ENCODE results near the gene ROR1.

ROR1 gene

DNA sequence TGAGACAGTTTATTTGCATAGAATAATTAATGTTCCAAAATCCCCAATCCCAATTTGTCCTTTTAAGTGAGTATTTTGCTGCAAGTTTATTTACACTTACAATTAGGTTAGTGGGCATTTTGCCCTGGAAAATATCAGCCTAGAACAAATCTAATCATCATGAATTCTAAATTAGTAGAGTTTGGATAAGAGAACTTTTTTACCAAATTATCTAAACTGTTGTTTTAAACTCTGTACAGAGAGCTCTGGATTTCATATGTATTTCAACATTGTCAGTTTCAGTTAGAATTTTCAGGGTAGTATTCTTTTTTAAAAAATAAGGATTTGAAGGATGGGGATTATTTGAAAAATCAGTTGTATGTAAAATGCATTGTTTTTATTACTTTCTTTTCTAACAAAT lies 401.8 kb downstream of the ROR1 start:
- peaks cover 12 to 39% of the 10 kb centered on the region in 2 experiments for H3K4me1 ChIP-seq (ENCODE audit: control insufficient read depth in 1 of 2, insufficient read depth in 1 of 2, low read depth in 1 of 2, low read length in 1 of 2)
- H3K36me3 ChIP-seq: no peaks in the 10 kb centered on the region
- H3K9me3 ChIP-seq: no peaks in the 10 kb centered on the region
- H3K27me3 ChIP-seq: no peaks in the 10 kb centered on the region
- H3K4me3 ChIP-seq (ENCODE audit: low read depth in 1 of 2, low read length in 1 of 2): no peak overlapping the region
- no peak overlapping the region for H3K27ac ChIP-seq
- TF ChIP-seq, protein P1, sequence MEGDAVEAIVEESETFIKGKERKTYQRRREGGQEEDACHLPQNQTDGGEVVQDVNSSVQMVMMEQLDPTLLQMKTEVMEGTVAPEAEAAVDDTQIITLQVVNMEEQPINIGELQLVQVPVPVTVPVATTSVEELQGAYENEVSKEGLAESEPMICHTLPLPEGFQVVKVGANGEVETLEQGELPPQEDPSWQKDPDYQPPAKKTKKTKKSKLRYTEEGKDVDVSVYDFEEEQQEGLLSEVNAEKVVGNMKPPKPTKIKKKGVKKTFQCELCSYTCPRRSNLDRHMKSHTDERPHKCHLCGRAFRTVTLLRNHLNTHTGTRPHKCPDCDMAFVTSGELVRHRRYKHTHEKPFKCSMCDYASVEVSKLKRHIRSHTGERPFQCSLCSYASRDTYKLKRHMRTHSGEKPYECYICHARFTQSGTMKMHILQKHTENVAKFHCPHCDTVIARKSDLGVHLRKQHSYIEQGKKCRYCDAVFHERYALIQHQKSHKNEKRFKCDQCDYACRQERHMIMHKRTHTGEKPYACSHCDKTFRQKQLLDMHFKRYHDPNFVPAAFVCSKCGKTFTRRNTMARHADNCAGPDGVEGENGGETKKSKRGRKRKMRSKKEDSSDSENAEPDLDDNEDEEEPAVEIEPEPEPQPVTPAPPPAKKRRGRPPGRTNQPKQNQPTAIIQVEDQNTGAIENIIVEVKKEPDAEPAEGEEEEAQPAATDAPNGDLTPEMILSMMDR (IDR thresholded peaks at IDR 0.05): no peak

DNA sequence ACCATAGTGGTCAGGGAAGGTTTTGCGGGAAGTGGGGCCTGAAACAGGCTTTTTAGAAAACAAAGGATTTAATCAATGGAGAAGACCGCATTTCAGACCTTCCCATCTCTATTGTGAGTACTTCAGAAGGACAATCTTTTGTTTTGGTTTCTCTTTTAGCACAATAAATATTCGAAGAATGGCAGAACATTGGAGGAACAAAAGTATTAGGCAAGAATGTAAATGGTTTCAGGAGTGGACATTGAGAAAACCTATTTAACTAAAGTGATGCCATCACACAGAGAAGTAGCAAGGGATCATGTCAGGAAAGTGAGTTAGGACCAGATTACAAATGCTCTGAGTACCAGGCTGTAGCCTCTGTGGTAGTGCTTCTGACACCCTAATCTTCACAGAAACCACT lies 402.8 kb downstream of the ROR1 start:
- Histone ChIP-seq H3K9me3 (no peaks in the 10 kb centered on the region), H3K4me1 (ENCODE audit: control insufficient read depth in 1 of 2, insufficient read depth in 1 of 2, low read depth in 1 of 2, low read length in 1 of 2) (peaks cover 4 to 29% of the 10 kb centered on the region in 2 experiments), H3K4me3 (ENCODE audit: low read depth in 1 of 2, low read length in 1 of 2) (no peak overlapping the region), H3K36me3 (no peaks in the 10 kb centered on the region), H3K27ac (peak overlapping the region; percentile 17), H3K27me3 (no peaks in the 10 kb centered on the region)
- TF ChIP-seq, protein P1 (IDR thresholded peaks at IDR 0.05): no peak

DNA sequence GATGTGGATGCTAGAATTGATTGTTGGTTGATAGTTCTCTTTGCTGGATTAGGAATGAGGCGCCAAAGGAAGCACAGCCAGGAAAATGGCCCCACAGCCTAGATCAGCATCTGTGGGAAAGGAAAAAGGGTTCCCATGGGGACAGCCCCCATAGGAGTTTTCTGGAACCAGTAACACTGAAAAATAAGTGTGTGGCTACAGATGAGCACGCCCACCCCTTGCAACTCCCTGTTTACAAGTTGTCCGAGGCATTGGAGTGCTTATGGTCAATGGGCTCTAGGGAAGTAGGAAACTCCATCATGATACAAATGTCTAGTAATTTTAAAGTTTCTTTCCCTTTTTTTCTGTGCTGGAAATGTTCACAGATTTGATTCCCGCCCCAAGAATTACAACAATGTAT lies 405.8 kb downstream of the ROR1 start:
- Histone ChIP-seq H3K36me3 (no peaks in the 10 kb centered on the region), H3K27me3 (no peaks in the 10 kb centered on the region), H3K4me1 (ENCODE audit: control insufficient read depth in 1 of 2, insufficient read depth in 1 of 2, low read depth in 1 of 2, low read length in 1 of 2) (peaks cover 3 to 24% of the 10 kb centered on the region in 2 experiments), H3K27ac (no peak overlapping the region), H3K9me3 (no peaks in the 10 kb centered on the region), H3K4me3 (ENCODE audit: low read depth in 1 of 2, low read length in 1 of 2) (no peak overlapping the region)
- TF ChIP-seq, protein P1 (IDR thresholded peaks at IDR 0.05): no peak

DNA sequence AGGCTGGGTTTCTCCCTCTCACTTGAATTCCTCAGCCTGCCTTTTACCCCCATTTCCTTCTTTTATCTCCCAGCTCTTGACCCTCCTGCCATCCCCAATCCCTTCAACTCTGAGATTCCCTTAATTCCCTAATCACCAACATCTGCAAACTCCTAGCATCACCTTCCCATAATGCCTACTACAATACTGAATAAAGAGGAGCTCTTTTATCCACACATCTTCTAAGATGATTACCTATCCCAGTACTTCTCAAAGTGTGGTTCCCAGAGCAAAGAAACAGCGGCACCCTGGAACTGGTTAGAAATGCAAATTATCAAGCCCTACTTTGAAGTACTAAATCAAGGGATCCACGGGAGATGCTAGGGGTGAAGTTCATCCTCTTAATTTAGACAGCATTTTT lies 408.4 kb downstream of the ROR1 start:
- H3K9me3 ChIP-seq: no peaks in the 10 kb centered on the region
- H3K27me3 ChIP-seq: no peaks in the 10 kb centered on the region
- no peak overlapping the region for H3K4me3 ChIP-seq (ENCODE audit: low read depth in 1 of 2, low read length in 1 of 2)
- peaks cover 3 to 12% of the 10 kb centered on the region in 2 experiments for H3K4me1 ChIP-seq (ENCODE audit: control insufficient read depth in 1 of 2, insufficient read depth in 1 of 2, low read depth in 1 of 2, low read length in 1 of 2)
- TF ChIP-seq, protein P1 (IDR thresholded peaks at IDR 0.05): no peak
- no peaks in the 10 kb centered on the region for H3K36me3 ChIP-seq
- no peak overlapping the region for H3K27ac ChIP-seq

DNA sequence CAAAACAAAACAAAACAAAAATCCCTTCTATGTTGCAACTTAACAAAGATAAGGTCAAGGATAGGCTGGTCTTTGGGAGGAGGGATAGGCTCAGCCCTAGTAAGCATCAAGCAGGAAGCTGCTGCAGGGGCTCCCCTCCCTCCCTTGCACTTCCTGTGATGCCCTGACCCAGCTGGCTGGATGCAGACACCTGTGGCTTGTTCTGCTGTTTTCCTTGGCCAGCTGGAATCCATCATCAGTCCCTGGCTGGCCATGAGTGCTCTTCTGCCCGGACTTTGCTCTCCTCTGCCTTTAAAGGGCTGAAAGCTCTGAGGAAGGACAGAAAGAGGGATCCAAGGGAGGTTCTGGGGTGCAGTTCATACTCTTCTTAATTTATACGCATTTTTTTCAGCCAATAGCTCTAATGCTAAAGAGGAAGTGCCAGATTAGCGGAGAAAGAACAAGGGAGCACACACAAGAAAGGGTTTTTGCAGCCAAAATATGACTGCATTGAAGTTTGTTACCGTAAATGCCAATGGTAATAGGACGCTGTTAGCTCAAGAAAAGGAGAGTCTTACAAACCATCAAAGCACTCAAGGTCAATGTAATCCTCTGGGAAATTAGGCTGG lies 409.7 kb downstream of the ROR1 start:
- Histone ChIP-seq H3K9me3 (no peaks in the 10 kb centered on the region), H3K4me1 (ENCODE audit: control insufficient read depth in 1 of 2, insufficient read depth in 1 of 2, low read depth in 1 of 2, low read length in 1 of 2) (peaks cover 3 to 10% of the 10 kb centered on the region in 2 experiments), H3K27me3 (no peaks in the 10 kb centered on the region), H3K36me3 (no peaks in the 10 kb centered on the region), H3K27ac (peak overlapping the region; percentile 44), H3K4me3 (ENCODE audit: low read depth in 1 of 2, low read length in 1 of 2) (no peak overlapping the region)
- TF ChIP-seq, protein P1 (IDR thresholded peaks at IDR 0.05): no peak

Data from neutrophil (primary cell).